Epithelial cell of proximal tubule (primary cell): ENCODE measurements around the gene RHBDL1. TPM values are rescaled to one million over a fixed set of nuclear protein-coding genes. Genes with fewer than 3 reads are reported as not detected.

Experiments used
- DNase-seq: peaks from one replicate; pipeline ENCODE4 v3.0.0-alpha.2; 2011; ENCODE audit warnings: low read depth
- H3K4me3 ChIP-seq: 2 replicates; pipeline ENCODE4 v1.5.1; 2011; ENCODE audit warnings: low read depth, mild to moderate bottlenecking, low read length
- CTCF ChIP-seq: conservative IDR thresholded peaks from 2 replicates; pipeline ENCODE4 v1.5.1; 2012; ENCODE audit warnings: low read depth, mild to moderate bottlenecking, low read length
- total RNA-seq: library from RNA; depleted of rRNA; stranded (reverse); fragments of >200 nt; gene quantifications from 2 replicates; pipeline ENCODE4 v1.2.3, GENCODE V29; 2015

RHBDL1 gene
- total RNA-seq, 1 donor from 2014 or later = 1.2 TPM

- no peak for TF ChIP-seq CTCF
- DNase-seq = no peak
- no peak within 1 kb of the TSS for H3K4me3 ChIP-seq
Observed at GRCh38 chr16:705431-706188, 30.1 kb downstream of the RHBDL1 start, which contains the start of gene FBXL16. FBXL16 (minus strand) TSS chr16:705801; CDS start chr16:697405, 8,396 bp downstream.

- H3K4me3 ChIP-seq = no peak overlapping the region
- no peak for DNase-seq
- no peak for TF ChIP-seq CTCF
Observed at GRCh38 chr16:706189-707061, 31.0 kb downstream of the RHBDL1 start.

GRCh38 chr16:707062-707538 lies 31.6 kb downstream of the RHBDL1 start:
- no peak for TF ChIP-seq CTCF
- H3K4me3 ChIP-seq = no peak overlapping the region
- no peak for DNase-seq

GRCh38 chr16:708019-708418 lies 32.5 kb downstream of the RHBDL1 start:
- no peak for TF ChIP-seq CTCF

GRCh38 chr16:708959-709358 lies 33.5 kb downstream of the RHBDL1 start:
- DNase-seq = no peak
- no peak overlapping the region for H3K4me3 ChIP-seq

More at GRCh38 chr16:708019-708418, 32.5 kb downstream of the RHBDL1 start:
- no peak overlapping the region for H3K4me3 ChIP-seq
- no peak for DNase-seq

More at GRCh38 chr16:708959-709358, 33.5 kb downstream of the RHBDL1 start:
- no peak for TF ChIP-seq CTCF
